ENCODE results near the gene LAMC1.
A peak's percentile ranks its signal among the peaks of the same experiment; 100 is the strongest.
"Not testable (repeated sequence)": the region's sequence is repeated elsewhere in the genome, so short reads cannot be mapped to it uniquely, and the experiment has no call there.

LAMC1 gene

DNA sequence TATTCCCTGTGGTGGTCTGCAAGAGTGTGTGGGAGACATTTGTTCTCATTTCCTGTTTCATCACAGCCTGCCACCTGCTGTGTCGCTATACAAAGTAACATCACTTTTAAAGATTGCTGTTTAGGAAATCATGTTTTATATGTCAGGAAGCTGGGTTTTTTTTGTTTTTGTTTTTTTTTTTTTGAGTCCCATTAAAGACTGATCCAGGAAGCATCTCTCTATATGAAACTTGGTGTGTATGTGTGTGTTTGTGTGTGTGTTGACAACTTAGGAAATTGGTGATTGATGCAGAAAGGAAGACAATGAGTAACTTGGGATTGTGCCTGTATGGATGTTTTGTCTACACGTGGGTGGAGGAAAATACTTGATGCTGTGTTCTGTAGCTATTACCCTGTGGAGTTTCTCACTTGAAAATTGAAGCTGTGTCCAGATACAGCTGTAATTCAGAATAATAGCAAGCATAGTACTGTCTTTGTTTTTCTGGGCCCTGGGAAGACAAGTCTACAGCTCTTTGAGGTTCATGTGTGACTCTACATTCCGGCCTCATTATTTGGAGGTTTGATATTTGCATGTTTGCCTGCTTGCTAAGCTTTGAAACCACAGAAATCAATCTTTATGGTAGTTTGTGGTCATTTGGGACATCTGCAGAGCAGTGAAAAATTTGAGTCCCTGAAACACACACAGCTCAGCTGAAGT, 47.9 kb downstream of the LAMC1 start:
- Histone ChIP-seq H3K36me3 (ENCODE audit: insufficient read depth, low read length) (peaks cover 4% of the 10 kb centered on the region), H3K4me2 (ENCODE audit: low read length) (peak overlapping the region; percentile 49), H3K9ac (ENCODE audit: low read depth, low read length) (peak overlapping the region; percentile 47), H3K27me3 (ENCODE audit: control insufficient read depth, insufficient read depth, low read length) (no peaks in the 10 kb centered on the region), H3K4me1 (ENCODE audit: control insufficient read depth, insufficient read depth, low read length) (peaks cover 67% of the 10 kb centered on the region), H3K4me3 (ENCODE audit: low read length) (no peak overlapping the region), H3K9me3 (replicated peaks; ENCODE audit: low read length) (no peaks in the 10 kb centered on the region)

DNA sequence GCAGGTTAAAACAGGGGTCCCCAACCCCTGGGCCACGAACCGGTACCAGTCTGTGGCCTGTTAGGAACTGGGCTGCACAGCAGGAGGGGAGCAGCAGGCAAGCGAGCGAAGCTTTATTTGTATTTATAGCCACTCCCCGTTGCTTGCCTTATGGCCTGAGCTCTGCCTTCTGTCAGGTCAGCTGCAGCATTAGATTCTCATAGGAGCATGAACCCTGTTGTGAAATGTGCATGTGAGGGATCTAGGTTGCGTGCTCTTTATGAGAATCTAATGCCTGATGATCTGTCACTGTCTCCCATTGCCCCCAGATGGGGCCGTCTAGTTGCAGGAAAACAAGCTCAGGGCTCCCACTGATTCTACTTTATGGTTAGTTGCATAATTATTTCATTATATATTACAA, 49.4 kb downstream of the LAMC1 start:
- not testable (repeated sequence) for H3K36me3 ChIP-seq (ENCODE audit: insufficient read depth, low read length); H3K9me3 ChIP-seq (replicated peaks; ENCODE audit: low read length); H3K9ac ChIP-seq (ENCODE audit: low read depth, low read length); H3K4me3 ChIP-seq (ENCODE audit: low read length); H3K27me3 ChIP-seq (ENCODE audit: control insufficient read depth, insufficient read depth, low read length)
- H3K4me1 ChIP-seq (ENCODE audit: control insufficient read depth, insufficient read depth, low read length), result peaks cover 80% of the 10 kb centered on the region
- H3K4me2 ChIP-seq (ENCODE audit: low read length), result peak overlapping the region; percentile 49

DNA sequence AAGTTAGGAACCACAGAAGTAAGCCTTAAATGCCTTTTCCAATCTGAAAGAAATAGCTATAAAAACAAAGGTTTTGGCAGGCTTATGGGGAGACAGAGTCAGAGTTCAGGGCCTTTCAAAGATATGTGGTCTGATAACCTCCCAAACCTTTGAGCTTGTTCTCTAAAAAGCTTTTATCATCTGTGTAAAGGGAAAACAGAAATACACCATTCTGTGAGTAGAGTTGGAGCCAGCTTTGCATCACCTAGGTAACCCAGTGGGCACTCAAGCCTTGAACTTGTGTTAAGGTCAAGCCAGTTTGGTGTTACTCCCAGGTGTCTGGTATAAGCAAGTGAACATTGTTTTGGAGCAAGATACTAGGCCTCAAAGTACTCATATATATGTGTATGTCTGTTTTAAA, 50.1 kb downstream of the LAMC1 start:
- no peaks in the 10 kb centered on the region for H3K27me3 ChIP-seq (ENCODE audit: control insufficient read depth, insufficient read depth, low read length)
- H3K4me1 ChIP-seq (ENCODE audit: control insufficient read depth, insufficient read depth, low read length), result peaks cover 80% of the 10 kb centered on the region
- peak overlapping the region; percentile 3 for H3K9ac ChIP-seq (ENCODE audit: low read depth, low read length)
- H3K9me3 ChIP-seq (replicated peaks; ENCODE audit: low read length), result no peaks in the 10 kb centered on the region
- no peak overlapping the region for H3K4me2 ChIP-seq (ENCODE audit: low read length)
- H3K4me3 ChIP-seq (ENCODE audit: low read length), result no peak overlapping the region
- H3K36me3 ChIP-seq (ENCODE audit: insufficient read depth, low read length), result peaks cover 4% of the 10 kb centered on the region

DNA sequence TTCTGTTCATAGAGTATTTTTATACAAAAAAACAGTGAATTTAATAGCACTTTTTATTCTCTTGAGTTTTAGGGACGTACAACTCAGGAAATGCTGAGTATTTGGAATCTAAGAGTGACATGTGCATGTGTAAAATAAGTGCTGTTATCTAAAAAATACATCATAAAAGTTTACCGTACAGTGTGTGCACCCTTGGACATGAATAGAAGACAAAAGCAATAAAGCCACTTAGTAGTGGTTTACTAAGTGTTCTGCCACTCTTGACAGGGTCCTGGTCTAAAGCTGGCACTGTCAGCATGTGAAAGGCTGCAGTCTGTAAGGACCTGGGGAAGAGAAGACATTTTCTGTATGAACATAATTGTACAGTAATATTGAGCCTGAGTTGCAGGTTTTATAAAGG, 51.0 kb downstream of the LAMC1 start:
- H3K27me3 ChIP-seq (ENCODE audit: control insufficient read depth, insufficient read depth, low read length), result no peaks in the 10 kb centered on the region
- peaks cover 4% of the 10 kb centered on the region for H3K36me3 ChIP-seq (ENCODE audit: insufficient read depth, low read length)
- peak overlapping the region; percentile 30 for H3K9ac ChIP-seq (ENCODE audit: low read depth, low read length)
- H3K9me3 ChIP-seq (replicated peaks; ENCODE audit: low read length), result no peaks in the 10 kb centered on the region
- no peak overlapping the region for H3K4me2 ChIP-seq (ENCODE audit: low read length)
- peaks cover 84% of the 10 kb centered on the region for H3K4me1 ChIP-seq (ENCODE audit: control insufficient read depth, insufficient read depth, low read length)
- no peak overlapping the region for H3K4me3 ChIP-seq (ENCODE audit: low read length)

DNA sequence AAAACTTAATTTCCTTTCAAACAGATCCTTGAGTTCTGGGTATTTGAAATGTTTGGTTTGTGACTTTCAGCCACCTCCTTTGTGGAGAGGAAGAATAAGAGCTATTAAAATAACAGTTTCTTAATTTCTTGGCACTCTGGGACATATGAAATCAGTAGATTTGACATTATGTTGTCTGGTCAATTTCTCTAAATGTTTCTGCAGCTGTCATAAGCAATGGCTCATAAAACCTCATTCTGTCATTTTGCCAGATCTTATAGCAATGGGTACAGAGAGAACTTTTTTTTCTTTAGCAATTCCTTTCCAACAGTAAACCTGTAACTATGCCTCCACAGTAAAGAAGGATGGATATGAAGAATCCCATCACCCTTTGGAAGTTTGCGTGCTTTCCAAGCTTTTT, 52.6 kb downstream of the LAMC1 start:
- H3K9ac ChIP-seq (ENCODE audit: low read depth, low read length), result peak overlapping the region; percentile 49
- H3K4me3 ChIP-seq (ENCODE audit: low read length), result peak overlapping the region; percentile 26
- H3K4me1 ChIP-seq (ENCODE audit: control insufficient read depth, insufficient read depth, low read length), result peaks cover 80% of the 10 kb centered on the region
- no peaks in the 10 kb centered on the region for H3K9me3 ChIP-seq (replicated peaks; ENCODE audit: low read length)
- H3K4me2 ChIP-seq (ENCODE audit: low read length), result peak overlapping the region; percentile 62
- peaks cover 4% of the 10 kb centered on the region for H3K36me3 ChIP-seq (ENCODE audit: insufficient read depth, low read length)
- no peaks in the 10 kb centered on the region for H3K27me3 ChIP-seq (ENCODE audit: control insufficient read depth, insufficient read depth, low read length)

DNA sequence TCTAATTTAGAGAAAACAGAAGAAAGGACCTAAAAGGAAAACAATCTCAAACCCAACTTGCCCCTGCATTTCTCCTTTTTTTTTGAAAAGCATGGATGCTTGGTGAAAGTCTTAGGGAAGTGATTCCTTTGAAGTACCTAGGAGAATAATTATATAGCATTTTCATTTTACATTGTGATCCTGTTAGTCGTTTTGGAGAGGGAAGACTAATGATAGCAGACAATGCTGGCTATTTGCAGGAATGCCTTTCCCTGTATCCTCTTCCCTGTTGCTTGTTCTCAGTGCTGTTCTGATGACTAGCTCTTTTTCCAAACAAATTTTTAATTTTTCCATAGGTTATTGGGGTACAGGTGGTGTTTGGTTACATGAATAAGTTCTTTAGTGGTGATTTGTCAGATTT, 53.9 kb downstream of the LAMC1 start:
- H3K4me3 ChIP-seq (ENCODE audit: low read length), result no peak overlapping the region
- peak overlapping the region; percentile 62 for H3K4me2 ChIP-seq (ENCODE audit: low read length)
- H3K27me3 ChIP-seq (ENCODE audit: control insufficient read depth, insufficient read depth, low read length), result no peaks in the 10 kb centered on the region
- no peaks in the 10 kb centered on the region for H3K9me3 ChIP-seq (replicated peaks; ENCODE audit: low read length)
- peak overlapping the region; percentile 15 for H3K9ac ChIP-seq (ENCODE audit: low read depth, low read length)
- H3K4me1 ChIP-seq (ENCODE audit: control insufficient read depth, insufficient read depth, low read length), result peaks cover 68% of the 10 kb centered on the region
- H3K36me3 ChIP-seq (ENCODE audit: insufficient read depth, low read length), result peaks cover 4% of the 10 kb centered on the region

DNA sequence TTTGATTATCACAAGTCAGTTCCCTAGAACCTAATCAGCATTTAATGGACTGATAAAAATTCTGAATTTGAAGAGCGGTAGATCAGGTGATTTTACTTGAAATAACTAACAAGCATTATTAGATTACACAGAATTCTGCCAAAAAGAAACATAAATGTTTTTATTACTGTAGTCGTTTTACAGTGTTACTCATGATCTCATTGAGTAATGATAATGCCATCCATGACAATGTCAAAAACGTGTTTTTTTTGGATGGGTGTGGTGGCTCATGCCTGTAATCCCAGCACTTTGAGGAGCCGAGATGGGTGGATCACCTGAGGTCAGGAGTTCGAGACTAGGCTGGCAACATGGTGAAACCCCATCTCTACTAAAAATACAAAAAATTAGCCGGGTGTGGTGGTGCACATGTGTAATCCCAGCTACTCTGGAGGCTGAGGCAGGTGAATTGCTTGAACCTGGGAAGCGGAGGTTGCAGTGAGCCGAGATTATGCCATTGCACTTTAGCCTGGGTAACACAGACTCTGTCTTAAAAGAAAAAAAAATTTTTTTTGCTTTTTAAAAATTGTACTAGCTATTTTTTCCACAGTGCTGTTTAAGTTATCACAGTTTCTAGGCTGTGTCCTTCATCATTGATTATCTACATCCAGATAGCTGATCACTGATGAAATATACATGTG, 56.6 kb downstream of the LAMC1 start:
- Histone ChIP-seq H3K9me3 (replicated peaks; ENCODE audit: low read length) (no peaks in the 10 kb centered on the region), H3K36me3 (ENCODE audit: insufficient read depth, low read length) (no peaks in the 10 kb centered on the region), H3K9ac (ENCODE audit: low read depth, low read length) (peak overlapping the region; percentile 22), H3K4me2 (ENCODE audit: low read length) (peak overlapping the region; percentile 56), H3K27me3 (ENCODE audit: control insufficient read depth, insufficient read depth, low read length) (no peaks in the 10 kb centered on the region), H3K4me1 (ENCODE audit: control insufficient read depth, insufficient read depth, low read length) (peaks cover 40% of the 10 kb centered on the region), H3K4me3 (ENCODE audit: low read length) (no peak overlapping the region)

DNA sequence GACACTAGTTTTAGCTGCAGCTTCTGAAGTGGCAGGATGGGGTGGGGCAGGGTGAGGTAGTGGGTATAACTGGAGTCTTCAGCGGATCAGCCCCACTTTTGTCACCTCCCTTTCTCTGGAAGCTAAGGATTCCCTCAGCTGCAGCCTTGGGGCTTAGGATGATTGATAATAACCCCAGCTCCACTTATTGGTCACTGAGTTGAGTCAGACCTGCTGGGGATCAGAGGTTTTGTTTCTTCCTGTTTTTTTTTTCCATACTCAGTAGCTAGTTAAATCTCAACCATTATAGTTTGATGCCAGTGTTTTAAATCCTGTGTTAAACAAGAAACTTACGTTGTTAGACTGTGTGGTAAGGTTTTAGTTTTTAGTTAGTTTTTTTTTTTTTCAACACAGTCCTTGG, 57.2 kb downstream of the LAMC1 start:
- Histone ChIP-seq H3K27me3 (ENCODE audit: control insufficient read depth, insufficient read depth, low read length) (no peaks in the 10 kb centered on the region), H3K4me3 (ENCODE audit: low read length) (no peak overlapping the region), H3K9ac (ENCODE audit: low read depth, low read length) (peak overlapping the region; percentile 22), H3K4me1 (ENCODE audit: control insufficient read depth, insufficient read depth, low read length) (peaks cover 35% of the 10 kb centered on the region), H3K36me3 (ENCODE audit: insufficient read depth, low read length) (no peaks in the 10 kb centered on the region), H3K9me3 (replicated peaks; ENCODE audit: low read length) (no peaks in the 10 kb centered on the region), H3K4me2 (ENCODE audit: low read length) (peak overlapping the region; percentile 56)

DNA sequence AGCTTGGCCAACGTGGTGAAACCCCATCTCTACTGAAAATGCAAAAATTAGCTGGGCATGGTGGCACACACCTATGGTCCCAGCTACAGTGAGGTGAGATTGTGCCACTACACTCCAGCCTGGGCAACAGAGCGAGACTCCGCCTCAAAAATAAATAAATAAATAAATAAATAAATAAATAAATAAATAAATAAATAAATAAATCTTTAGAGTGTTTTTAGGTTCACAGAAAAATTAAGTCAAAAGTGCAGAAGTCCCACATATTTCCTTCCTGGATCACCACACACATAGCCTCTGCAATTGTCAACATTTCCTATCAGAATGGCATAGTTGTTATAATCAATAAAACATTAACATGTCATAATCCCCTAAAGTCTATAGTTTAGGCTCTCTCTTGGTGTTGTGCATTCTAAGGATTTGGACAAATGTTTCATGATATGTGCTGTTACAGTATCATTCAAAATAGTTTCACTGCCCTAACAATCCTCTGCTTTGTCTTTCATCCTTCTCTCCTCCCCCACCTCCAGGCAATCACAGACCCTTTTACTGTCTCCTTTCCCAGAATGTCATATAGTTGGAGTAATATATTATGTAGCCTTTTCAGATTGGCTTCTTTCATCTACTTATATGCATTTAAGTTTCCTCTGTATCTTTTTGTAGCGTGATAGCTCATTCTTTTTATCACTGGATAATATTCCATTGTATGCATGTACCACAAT, 58.3 kb downstream of the LAMC1 start:
- Histone ChIP-seq H3K27me3 (ENCODE audit: control insufficient read depth, insufficient read depth, low read length) (no peaks in the 10 kb centered on the region), H3K36me3 (ENCODE audit: insufficient read depth, low read length) (no peaks in the 10 kb centered on the region), H3K4me1 (ENCODE audit: control insufficient read depth, insufficient read depth, low read length) (peaks cover 24% of the 10 kb centered on the region), H3K9ac (ENCODE audit: low read depth, low read length) (no peak overlapping the region), H3K4me3 (ENCODE audit: low read length) (no peak overlapping the region), H3K9me3 (replicated peaks; ENCODE audit: low read length) (no peaks in the 10 kb centered on the region), H3K4me2 (ENCODE audit: low read length) (no peak overlapping the region)

DNA sequence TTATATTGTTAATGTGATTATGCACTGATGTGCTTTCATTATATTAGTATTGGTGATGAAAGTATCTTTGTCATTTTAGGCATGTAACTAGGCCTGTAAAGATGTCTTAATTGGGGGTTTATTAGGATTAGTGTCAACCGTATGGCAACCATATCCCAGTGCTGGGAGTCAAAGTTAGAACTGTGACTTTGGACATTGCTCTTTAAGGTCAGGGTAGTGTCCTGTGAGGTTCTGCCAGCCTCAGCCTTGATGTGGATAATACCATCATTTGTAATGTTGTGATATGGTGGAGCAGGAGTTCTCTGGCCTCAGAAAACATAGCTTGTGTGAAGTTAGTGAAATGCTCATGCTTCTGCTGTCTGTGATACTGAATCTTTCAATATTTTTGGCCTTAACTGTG, 59.4 kb downstream of the LAMC1 start:
- Histone ChIP-seq H3K4me2 (ENCODE audit: low read length) (no peak overlapping the region), H3K27me3 (ENCODE audit: control insufficient read depth, insufficient read depth, low read length) (no peaks in the 10 kb centered on the region), H3K4me1 (ENCODE audit: control insufficient read depth, insufficient read depth, low read length) (peaks cover 16% of the 10 kb centered on the region), H3K36me3 (ENCODE audit: insufficient read depth, low read length) (no peaks in the 10 kb centered on the region), H3K9ac (ENCODE audit: low read depth, low read length) (no peak overlapping the region), H3K9me3 (replicated peaks; ENCODE audit: low read length) (no peaks in the 10 kb centered on the region), H3K4me3 (ENCODE audit: low read length) (no peak overlapping the region)

DNA sequence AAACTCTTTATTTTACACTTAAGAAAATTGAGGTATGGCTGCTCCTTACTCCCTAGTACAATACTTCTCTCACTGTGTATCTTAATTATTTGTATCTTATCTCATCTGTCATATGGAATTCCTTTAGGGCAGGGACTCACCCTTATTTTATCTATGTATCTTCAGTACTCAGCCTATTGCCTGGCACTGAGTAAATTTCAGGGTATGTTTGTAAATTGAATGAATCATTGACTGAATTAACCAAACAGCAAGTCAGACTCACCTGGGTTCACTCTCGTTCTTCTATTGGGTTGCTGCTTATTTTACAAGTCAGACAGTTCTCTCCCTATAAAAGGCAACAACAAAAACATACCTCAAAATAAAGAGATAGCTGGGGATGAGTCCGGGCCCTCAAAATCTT, 63.8 kb downstream of the LAMC1 start:
- Histone ChIP-seq H3K4me2 (ENCODE audit: low read length) (no peak overlapping the region), H3K36me3 (ENCODE audit: insufficient read depth, low read length) (no peaks in the 10 kb centered on the region), H3K4me1 (ENCODE audit: control insufficient read depth, insufficient read depth, low read length) (peaks cover 15% of the 10 kb centered on the region), H3K9ac (ENCODE audit: low read depth, low read length) (no peak overlapping the region), H3K27me3 (ENCODE audit: control insufficient read depth, insufficient read depth, low read length) (no peaks in the 10 kb centered on the region), H3K9me3 (replicated peaks; ENCODE audit: low read length) (no peaks in the 10 kb centered on the region), H3K4me3 (ENCODE audit: low read length) (no peak overlapping the region)

Measured in skeletal muscle satellite cell (primary cell).